ENCODE data around the gene TAB2.

The TAB2 gene

GRCh38 chr6:149317644-149318571 lies at the start of gene TAB2:
TAB2 (plus strand) TSS chr6:149317712; CDS start chr6:149369998, 52,286 bp downstream.
- DNase-seq (ENCODE audit: low spot score) (peak; percentile 15), FAIRE-seq (no peak)

GRCh38 chr6:149268146-149268545 lies 49.4 kb upstream of the TAB2 start:
- FAIRE-seq (no peak), DNase-seq (ENCODE audit: low spot score) (no peak)

GRCh38 chr6:149268768-149269167 lies 48.7 kb upstream of the TAB2 start:
- FAIRE-seq = no peak
- no peak for DNase-seq (ENCODE audit: low spot score)

GRCh38 chr6:149270616-149271015 lies 46.9 kb upstream of the TAB2 start:
- DNase-seq (ENCODE audit: low spot score) = no peak
- no peak for FAIRE-seq

GRCh38 chr6:149271348-149272340 lies 45.9 kb upstream of the TAB2 start:
- no peak for DNase-seq (ENCODE audit: low spot score)
- no peak for FAIRE-seq

GRCh38 chr6:149273318-149273717 lies 44.2 kb upstream of the TAB2 start:
- FAIRE-seq (no peak), DNase-seq (ENCODE audit: low spot score) (no peak)

- DNase-seq (ENCODE audit: low spot score) (no peak), FAIRE-seq (no peak)
Observed at GRCh38 chr6:149275621-149276020, 41.9 kb upstream of the TAB2 start.

- DNase-seq (ENCODE audit: low spot score) (no peak), FAIRE-seq (no peak)
Observed at GRCh38 chr6:149277621-149278020, 39.9 kb upstream of the TAB2 start.

GRCh38 chr6:149278997-149279396 lies 38.5 kb upstream of the TAB2 start:
- DNase-seq (ENCODE audit: low spot score) = no peak
- no peak for FAIRE-seq

- FAIRE-seq (no peak), DNase-seq (ENCODE audit: low spot score) (no peak)
Observed at GRCh38 chr6:149284904-149285303, 32.6 kb upstream of the TAB2 start.

- DNase-seq (ENCODE audit: low spot score) = no peak
- FAIRE-seq = no peak
Observed at GRCh38 chr6:149285626-149286025, 31.9 kb upstream of the TAB2 start.

GRCh38 chr6:149286905-149287304 lies 30.6 kb upstream of the TAB2 start:
- FAIRE-seq = no peak
- no peak for DNase-seq (ENCODE audit: low spot score)

GRCh38 chr6:149289192-149289781 lies 28.2 kb upstream of the TAB2 start:
- DNase-seq (ENCODE audit: low spot score) (no peak), FAIRE-seq (no peak)

GRCh38 chr6:149289966-149290365 lies 27.5 kb upstream of the TAB2 start:
- DNase-seq (ENCODE audit: low spot score) (no peak), FAIRE-seq (no peak)

- DNase-seq (ENCODE audit: low spot score) (no peak), FAIRE-seq (no peak)
Observed at GRCh38 chr6:149293244-149293643, 24.3 kb upstream of the TAB2 start.

GRCh38 chr6:149300563-149300962 lies 16.9 kb upstream of the TAB2 start:
- no peak for DNase-seq (ENCODE audit: low spot score)
- no peak for FAIRE-seq

GRCh38 chr6:149302723-149303122 lies 14.8 kb upstream of the TAB2 start:
- no peak for FAIRE-seq
- no peak for DNase-seq (ENCODE audit: low spot score)

GRCh38 chr6:149303468-149303867 lies 14.0 kb upstream of the TAB2 start:
- FAIRE-seq (no peak), DNase-seq (ENCODE audit: low spot score) (no peak)

- FAIRE-seq = no peak
Observed at GRCh38 chr6:149305372-149305771, 12.1 kb upstream of the TAB2 start.

GRCh38 chr6:149306967-149307366 lies 10.5 kb upstream of the TAB2 start:
- FAIRE-seq = peak; percentile 84
- peak; percentile 48 for DNase-seq (ENCODE audit: low spot score)

More at GRCh38 chr6:149305372-149305771, 12.1 kb upstream of the TAB2 start:
- DNase-seq (ENCODE audit: low spot score) = no peak

GRCh38 chr6:149311293-149311692 lies 6.2 kb upstream of the TAB2 start:
- FAIRE-seq = no peak

GRCh38 chr6:149311766-149312165 lies 5.7 kb upstream of the TAB2 start:
- DNase-seq (ENCODE audit: low spot score) (no peak), FAIRE-seq (no peak)

More at GRCh38 chr6:149311293-149311692, 6.2 kb upstream of the TAB2 start:
- DNase-seq (ENCODE audit: low spot score) = no peak
